DND-41 (cell line): ENCODE data around the gene LGALSL.

Experiments
- CTCF ChIP-seq: IDR thresholded peaks from 2 replicates; pipeline ENCODE4 v1.5.1; 2012; ENCODE audit warnings: borderline replicate concordance, low read length, moderate library complexity, mild to moderate bottlenecking; ENCODE audit not compliant: poor library complexity, severe bottlenecking; ENCODE audit errors: extremely low read depth
- EZH2 ChIP-seq: IDR thresholded peaks from 3 replicates; pipeline ENCODE4 v1.6.1; 2012; ENCODE audit warnings: borderline replicate concordance, low read depth, mild to moderate bottlenecking, moderate library complexity, low read length, inconsistent platforms; ENCODE audit not compliant: severe bottlenecking

GRCh38 chr2:64448041-64448426 is 5.9 kb upstream of the LGALSL start:
- TF ChIP-seq CTCF (no peak), EZH2 (no peak)
